NOMO-1 treated with dmso at 0.1 percent for 144 hours (cell line): ENCODE data around the gene GRAMD2A.

Source experiments
- DNase-seq: peaks from one replicate; lab custom pipeline; 2025; ENCODE audit not compliant: unreplicated experiment; lab: John Stamatoyannopoulos, UW

GRAMD2A gene

GRCh38 chr15:72168808-72169190, 28.8 kb downstream of the GRAMD2A start:
- DNase-seq, result no peak

- no peak for DNase-seq
These were observed 29.3 kb downstream of the GRAMD2A start for GRCh38 chr15:72168131-72168807.

- DNase-seq, result no peak
These were observed 30.1 kb downstream of the GRAMD2A start for GRCh38 chr15:72167445-72167844.

- DNase-seq, result no peak
These were observed 30.7 kb downstream of the GRAMD2A start for GRCh38 chr15:72166716-72167417.

GRCh38 chr15:72163719-72164118, 33.9 kb downstream of the GRAMD2A start:
- no peak for DNase-seq

- DNase-seq, result no peak
These were observed 35.0 kb downstream of the GRAMD2A start for GRCh38 chr15:72162569-72162968.

GRCh38 chr15:72161361-72162132, 36.0 kb downstream of the GRAMD2A start:
- no peak for DNase-seq

- DNase-seq, result no peak
These were observed 36.8 kb downstream of the GRAMD2A start for GRCh38 chr15:72160696-72161245.

GRCh38 chr15:72156928-72157327, 40.7 kb downstream of the GRAMD2A start:
- peak; percentile 26 for DNase-seq

- peak; percentile 73 for DNase-seq
These were observed 41.7 kb downstream of the GRAMD2A start for GRCh38 chr15:72155635-72156616.

GRCh38 chr15:72155003-72155621, 42.5 kb downstream of the GRAMD2A start:
- DNase-seq, result no peak

- no peak for DNase-seq
These were observed 43.3 kb downstream of the GRAMD2A start for GRCh38 chr15:72154316-72154715.

- DNase-seq, result no peak
These were observed 44.2 kb downstream of the GRAMD2A start for GRCh38 chr15:72153269-72154000.

GRCh38 chr15:72147418-72147817, 50.2 kb downstream of the GRAMD2A start:
- peak; percentile 38 for DNase-seq

GRCh38 chr15:72146934-72147333, 50.7 kb downstream of the GRAMD2A start:
- DNase-seq, result no peak

- DNase-seq, result no peak
These were observed 51.4 kb downstream of the GRAMD2A start for GRCh38 chr15:72146221-72146620.

GRCh38 chr15:72141171-72142084, 56.2 kb downstream of the GRAMD2A start:
- no peak for DNase-seq

- DNase-seq, result no peak
These were observed 57.5 kb downstream of the GRAMD2A start for GRCh38 chr15:72140088-72140487.
